HL-60 (cell line): ENCODE measurements around the gene AGAP1.

ENCODE experiments used
- DNase-seq, 2 experiments: peaks; one replicate each; pipeline ENCODE4 v3.0.0-alpha.2; 2010 to 2020; ENCODE audit warnings: low read depth in 1 of 2, low spot score in 1 of 2
- H3K27ac ChIP-seq: fragments of 250-450 bp; sonication (Bioruptor Pico); replicated peaks from 2 replicates; pipeline ENCODE4 v1.5.1; 2020; ENCODE audit warnings: mild to moderate bottlenecking, moderate library complexity
- H3K27me3 ChIP-seq: fragments of 250-450 bp; sonication (Bioruptor Pico); 2 replicates; pipeline ENCODE4 v1.5.1; 2021; ENCODE audit warnings: mild to moderate bottlenecking, moderate library complexity; ENCODE audit not compliant: insufficient read depth, poor library complexity, severe bottlenecking
- H3K4me3 ChIP-seq: replicated peaks from 2 replicates; pipeline ENCODE4 v1.5.1; 2011; ENCODE audit warnings: mild to moderate bottlenecking, control low read depth, low read length; ENCODE audit not compliant: insufficient read depth
- CTCF ChIP-seq: IDR thresholded peaks from one replicate; pipeline ENCODE4 v1.5.1; 2011; ENCODE audit warnings: low read length, control low read depth, inconsistent platforms; ENCODE audit not compliant: insufficient read depth
- GABPA ChIP-seq: IDR thresholded peaks from 2 replicates; pipeline ENCODE4 v1.6.1; 2012; ENCODE audit warnings: low read depth
- POLR2AphosphoS5 ChIP-seq: IDR thresholded peaks from 2 replicates; pipeline ENCODE4 v1.6.1; 2012; ENCODE audit warnings: low read depth
- REST ChIP-seq: IDR thresholded peaks from 2 replicates; pipeline ENCODE4 v1.6.1; 2012; ENCODE audit warnings: low read depth; ENCODE audit not compliant: insufficient replicate concordance
- SPI1 ChIP-seq: IDR thresholded peaks from 2 replicates; pipeline ENCODE4 v1.6.1; 2012; ENCODE audit warnings: low read depth, mild to moderate bottlenecking, borderline replicate concordance

Gene AGAP1

GRCh38 chr2:236162882-236163470 is 669.1 kb downstream of the AGAP1 start:
- no peak overlapping the region for H3K27ac ChIP-seq

GRCh38 chr2:236163471-236164200 is 669.8 kb downstream of the AGAP1 start:
- H3K4me3 ChIP-seq = no peak overlapping the region
- DNase-seq = no peak
- no peak overlapping the region for H3K27ac ChIP-seq
- H3K27me3 ChIP-seq = peaks cover 35% of the 10 kb centered on the region
- TF ChIP-seq CTCF (no peak), SPI1 (no peak), GABPA (no peak)

More at GRCh38 chr2:236162882-236163470, 669.1 kb downstream of the AGAP1 start:
- no peak for DNase-seq
- H3K27me3 ChIP-seq = peaks cover 33% of the 10 kb centered on the region
- TF ChIP-seq SPI1 (no peak), CTCF (no peak), REST (no peak), GABPA (no peak), POLR2AphosphoS5 (no peak)
- H3K4me3 ChIP-seq = no peak overlapping the region

- Histone ChIP-seq H3K27ac (no peak overlapping the region), H3K27me3 (peaks cover 43% of the 10 kb centered on the region), H3K4me3 (no peak overlapping the region)
- TF ChIP-seq REST (no peak), POLR2AphosphoS5 (no peak), SPI1 (no peak), GABPA (no peak), CTCF (no peak)
- DNase-seq = no peak
Measured at GRCh38 chr2:236164201-236164924, 670.5 kb downstream of the AGAP1 start.
